HEK293T (cell line): ENCODE data around the gene SRP54.

Source experiments
- CTCF ChIA-PET: fragments of 350-600 bp; formaldehyde crosslinking; extraction: SDS; loops from one replicate; lab custom pipeline; 2021; ENCODE audit warnings: antibody characterized with exemption, inconsistent platforms; lab: Yijun Ruan, JAX
- POLR2A ChIA-PET: fragments of 350-600 bp; formaldehyde crosslinking; extraction: SDS; loops from one replicate; lab custom pipeline; 2020; ENCODE audit warnings: antibody characterized with exemption, inconsistent platforms; lab: Yijun Ruan, JAX
- DNase-seq: peaks from one replicate; pipeline ENCODE4 v3.0.0; 2012; ENCODE audit warnings: mixed read lengths; ENCODE audit errors: extremely low spot score
- ARNT ChIP-seq: fragments of 450-650 bp; IDR thresholded peaks from 2 replicates; pipeline ENCODE4 v1.6.1; 2017; ENCODE audit warnings: mild to moderate bottlenecking
- BHLHE40 ChIP-seq: fragments of 450-650 bp; IDR thresholded peaks from 2 replicates; pipeline ENCODE4 v1.6.1; 2016; ENCODE audit warnings: mild to moderate bottlenecking, moderate library complexity, borderline replicate concordance
- CTBP1 ChIP-seq: fragments of 450-650 bp; IDR thresholded peaks from 2 replicates; pipeline ENCODE4 v1.6.1; 2016; ENCODE audit warnings: borderline replicate concordance
- ELF4 ChIP-seq: fragments of 450-650 bp; IDR thresholded peaks from 2 replicates; pipeline ENCODE4 v1.6.1; 2017; ENCODE audit warnings: antibody characterized with exemption
- FOXA1 ChIP-seq: fragments of 450-650 bp; IDR thresholded peaks from 2 replicates; pipeline ENCODE4 v1.6.1; 2016; ENCODE audit warnings: mild to moderate bottlenecking
- FOXK2 ChIP-seq: fragments of 450-650 bp; IDR thresholded peaks from 2 replicates; pipeline ENCODE4 v1.6.1; 2016; ENCODE audit warnings: mild to moderate bottlenecking
- FOXM1 ChIP-seq: fragments of 450-650 bp; IDR thresholded peaks from 2 replicates; pipeline ENCODE4 v1.6.1; 2017; ENCODE audit warnings: mild to moderate bottlenecking, borderline replicate concordance
- HDGF ChIP-seq: fragments of 450-650 bp; IDR thresholded peaks from 2 replicates; pipeline ENCODE4 v1.6.1; 2017; ENCODE audit warnings: antibody characterized with exemption, borderline replicate concordance
- L3MBTL2 ChIP-seq: fragments of 450-650 bp; conservative IDR thresholded peaks from 2 replicates; pipeline ENCODE4 v1.6.1; 2016; ENCODE audit warnings: mild to moderate bottlenecking
- LEF1 ChIP-seq: fragments of 450-650 bp; IDR thresholded peaks from 2 replicates; pipeline ENCODE4 v1.6.1; 2017; ENCODE audit warnings: mild to moderate bottlenecking, borderline replicate concordance
- NFRKB ChIP-seq: fragments of 450-650 bp; IDR thresholded peaks from 2 replicates; pipeline ENCODE4 v1.6.1; 2016; ENCODE audit warnings: mild to moderate bottlenecking, moderate library complexity
- PKNOX1 ChIP-seq: fragments of 450-650 bp; IDR thresholded peaks from 2 replicates; pipeline ENCODE4 v1.6.1; 2016
- SP1 ChIP-seq: fragments of 450-650 bp; IDR thresholded peaks from 2 replicates; pipeline ENCODE4 v1.6.1; 2017
- SUZ12 ChIP-seq: fragments of 450-650 bp; IDR thresholded peaks from 2 replicates; pipeline ENCODE4 v1.6.1; 2016; ENCODE audit warnings: mild to moderate bottlenecking
- TARDBP ChIP-seq: fragments of 450-650 bp; IDR thresholded peaks from 2 replicates; pipeline ENCODE4 v1.6.1; 2016
- ZNF384 ChIP-seq: fragments of 450-650 bp; IDR thresholded peaks from 2 replicates; pipeline ENCODE4 v1.6.1; 2016

The SRP54 gene

GRCh38 chr14:34982421-34983147 lies at the start of gene SRP54:
Gene SRP54, plus strand, starts transcription at chr14:34982992. Its CDS starts 13,718 bp downstream, at chr14:34996710.
- POLR2A ChIA-PET: interaction anchor here (0.5 to 4.0 kb wide), 27 partner anchors 11 to 268 kb away, joined by 3 to 37 read pairs (median 4); partner anchors contain the start of genes BAZ1A, CFL2, FAM177A1 and PPP2R3C
- CTCF ChIA-PET: no interaction called here
- TF ChIP-seq SUZ12: no peak
- no peak for TF ChIP-seq ARNT
- TF ChIP-seq BHLHE40: peak; percentile 70
- TF ChIP-seq CTBP1: 0 out of 2 replicates have a peak, but pooled peaks have one; percentile 31
- no peak for TF ChIP-seq ZNF384
- TF ChIP-seq LEF1: no peak
- TF ChIP-seq TARDBP: no peak
- peak; percentile 61 for TF ChIP-seq ELF4
- no peak for TF ChIP-seq FOXM1
- TF ChIP-seq PKNOX1: peak; percentile 54
- peak; percentile 97 for TF ChIP-seq L3MBTL2
- TF ChIP-seq NFRKB: no peak
- TF ChIP-seq FOXK2: peak; percentile 71; the same call in 1 of the 2 replicates
- peak; percentile 98 for DNase-seq

GRCh38 chr14:34933301-34933700 lies 49.5 kb upstream of the SRP54 start:
- POLR2A ChIA-PET: no interaction called here
- no peak for DNase-seq
- CTCF ChIA-PET: interaction anchor here (0.6 kb wide), 1 partner anchor 113 kb away, joined by 3 read pairs; the partner anchor contains the start of gene FAM177A1
- TF ChIP-seq FOXM1 (no peak), NFRKB (no peak), L3MBTL2 (no peak), ZNF384 (no peak), TARDBP (no peak), FOXK2 (no peak), SUZ12 (no peak), BHLHE40 (no peak), CTBP1 (no peak), HDGF (no peak), LEF1 (no peak), ARNT (no peak), ELF4 (no peak), SP1 (no peak), PKNOX1 (no peak), FOXA1 (no peak)

- TF ChIP-seq HDGF (no peak), PKNOX1 (no peak), CTBP1 (no peak), FOXK2 (no peak), FOXA1 (no peak), SP1 (no peak), ARNT (no peak), ELF4 (no peak), FOXM1 (no peak), TARDBP (no peak), NFRKB (no peak), SUZ12 (no peak), LEF1 (no peak), L3MBTL2 (no peak), ZNF384 (no peak), BHLHE40 (no peak)
- ChIA-PET POLR2A (no interaction called here), CTCF (no interaction called here)
- DNase-seq: no peak
These were observed 47.3 kb upstream of the SRP54 start for GRCh38 chr14:34935488-34935887.

GRCh38 chr14:34937442-34937841 lies 45.4 kb upstream of the SRP54 start:
- DNase-seq: no peak
- no peak for TF ChIP-seq PKNOX1
- TF ChIP-seq TARDBP: no peak
- TF ChIP-seq L3MBTL2: no peak
- no peak for TF ChIP-seq SP1
- no peak for TF ChIP-seq ELF4
- no peak for TF ChIP-seq FOXK2
- no peak for TF ChIP-seq ZNF384
- no peak for TF ChIP-seq FOXM1
- TF ChIP-seq BHLHE40: no peak
- TF ChIP-seq SUZ12: no peak
- TF ChIP-seq LEF1: no peak
- no peak for TF ChIP-seq CTBP1
- TF ChIP-seq HDGF: no peak
- TF ChIP-seq ARNT: no peak
- TF ChIP-seq FOXA1: no peak
- no peak for TF ChIP-seq NFRKB
- CTCF ChIA-PET: no interaction called here
- POLR2A ChIA-PET: no interaction called here

- ChIA-PET CTCF (no interaction called here), POLR2A (no interaction called here)
- DNase-seq: no peak
- TF ChIP-seq FOXM1 (no peak), FOXK2 (no peak), ARNT (no peak), FOXA1 (no peak), CTBP1 (no peak), SUZ12 (no peak), ZNF384 (no peak), PKNOX1 (no peak), LEF1 (no peak), SP1 (no peak), HDGF (no peak), NFRKB (no peak), L3MBTL2 (no peak), TARDBP (no peak)
These were observed 44.9 kb upstream of the SRP54 start for GRCh38 chr14:34937876-34938275.
